Stimulated activated naive CD8-positive, alpha-beta T cell treated with anti-CD3 and anti-CD28 coated beads, Interleukin-15, amount 100 ng/mL, for 72 hours (primary cell): ENCODE measurements around the gene SSTR5.
"Not testable (repeated sequence)": the region's sequence is repeated elsewhere in the genome, so short reads cannot be mapped to it uniquely, and the experiment has no call there.

Experiments used
- ATAC-seq: fragments of 150-1000 bp; cut with Tn5 transposase; 2 replicates; pipeline ENCODE4 v1.10.0; 2021; ENCODE audit warnings: mild to moderate bottlenecking, moderate library complexity
- DNase-seq, 2 donors: peaks; one replicate each; pipeline ENCODE4 v3.0.0; 2021 to 2022
- H3K27ac Mint-ChIP-seq, 2 donors: one replicate each; pipeline ENCODE4 v1.8.0; 2022; ENCODE audit warnings: mild to moderate bottlenecking in 2 of 2, mixed read lengths in 2 of 2, moderate library complexity in 2 of 2
- H3K27me3 Mint-ChIP-seq: one replicate; pipeline ENCODE4 v1.8.0; 2022; ENCODE audit warnings: mixed read lengths
- H3K4me1 Mint-ChIP-seq: one replicate; pipeline ENCODE4 v1.8.0; 2022; ENCODE audit warnings: mild to moderate bottlenecking, mixed read lengths
- H3K4me3 Mint-ChIP-seq, 2 donors: one replicate each; pipeline ENCODE4 v1.8.0; 2022; ENCODE audit warnings: mild to moderate bottlenecking in 2 of 2, mixed read lengths in 2 of 2, moderate library complexity in 1 of 2
- H3K9me3 Mint-ChIP-seq, 2 donors: one replicate each; pipeline ENCODE4 v1.8.0; 2022; ENCODE audit warnings: mixed read lengths in 2 of 2

The SSTR5 gene

GRCh38 chr16:1072526-1073261 lies at the start of gene SSTR5:
SSTR5 (plus strand) TSS chr16:1072747; CDS start chr16:1078869, 6,122 bp downstream.
- Mint-ChIP-seq H3K27me3 (peaks cover 88% of the 10 kb centered on the region), H3K4me3 (no peak within 1 kb of the TSS), H3K4me1 (peaks cover 3% of the 10 kb centered on the region), H3K27ac (no peak within 1 kb of the TSS), H3K9me3 (peaks cover 0 to 2% of the 10 kb centered on the region in 2 donors)
- ATAC-seq: peak; percentile 18
- DNase-seq: no peak

- Mint-ChIP-seq H3K4me3 (no peak overlapping the region), H3K4me1 (peaks cover 9% of the 10 kb centered on the region), H3K9me3 (no peaks in the 10 kb centered on the region), H3K27ac (no peak overlapping the region), H3K27me3 (peaks cover 29% of the 10 kb centered on the region)
- ATAC-seq (no peak), DNase-seq (no peak)
These were observed 48.4 kb upstream of the SSTR5 start for GRCh38 chr16:1024138-1024537.

- not testable (repeated sequence) for H3K9me3 Mint-ChIP-seq, DNase-seq
These were observed 47.3 kb upstream of the SSTR5 start for GRCh38 chr16:1025183-1025809.

DNA sequence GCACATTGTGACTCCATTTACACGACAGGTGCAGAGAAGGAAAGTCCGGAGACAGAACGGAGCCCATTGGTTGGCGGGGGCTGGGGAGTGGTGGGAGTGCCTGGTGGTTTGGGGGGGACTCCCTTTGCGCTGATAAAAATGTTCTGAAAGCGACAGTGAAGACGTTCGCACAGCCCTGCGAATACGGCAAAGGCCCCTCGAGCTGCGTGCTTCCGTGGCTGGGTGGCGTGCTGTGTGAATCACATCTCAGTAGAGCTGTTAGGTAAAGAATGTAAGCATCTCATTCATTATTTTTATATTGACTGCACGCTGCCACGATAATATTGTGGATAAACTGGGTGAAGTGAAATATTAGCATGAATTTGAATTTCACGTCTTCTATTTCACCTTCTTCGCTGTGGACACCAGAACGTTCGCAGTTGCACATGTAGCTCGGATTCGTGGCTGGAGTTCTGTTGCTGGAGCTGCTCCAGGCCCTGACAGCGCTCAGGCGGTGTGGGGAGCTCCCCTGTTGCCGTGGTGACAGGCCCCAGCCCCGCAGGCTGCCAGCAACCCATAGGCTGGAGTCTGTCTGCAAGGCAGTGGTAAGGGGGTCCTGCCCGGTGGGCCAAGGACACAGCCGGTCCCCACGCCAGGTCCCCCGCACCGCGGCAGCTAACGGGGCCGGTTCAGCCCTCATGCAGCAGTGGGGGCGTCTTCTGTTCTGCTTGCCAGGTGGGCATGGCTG lies 46.3 kb upstream of the SSTR5 start:
- Mint-ChIP-seq H3K9me3 (no peaks in the 10 kb centered on the region), H3K27me3 (peaks cover 35% of the 10 kb centered on the region)

More at GRCh38 chr16:1025183-1025809, 47.3 kb upstream of the SSTR5 start:
- ATAC-seq, H3K27ac Mint-ChIP-seq, H3K4me3 Mint-ChIP-seq: not testable (repeated sequence)
- H3K27me3 Mint-ChIP-seq: peaks cover 35% of the 10 kb centered on the region
- H3K4me1 Mint-ChIP-seq: peaks cover 14% of the 10 kb centered on the region

DNA sequence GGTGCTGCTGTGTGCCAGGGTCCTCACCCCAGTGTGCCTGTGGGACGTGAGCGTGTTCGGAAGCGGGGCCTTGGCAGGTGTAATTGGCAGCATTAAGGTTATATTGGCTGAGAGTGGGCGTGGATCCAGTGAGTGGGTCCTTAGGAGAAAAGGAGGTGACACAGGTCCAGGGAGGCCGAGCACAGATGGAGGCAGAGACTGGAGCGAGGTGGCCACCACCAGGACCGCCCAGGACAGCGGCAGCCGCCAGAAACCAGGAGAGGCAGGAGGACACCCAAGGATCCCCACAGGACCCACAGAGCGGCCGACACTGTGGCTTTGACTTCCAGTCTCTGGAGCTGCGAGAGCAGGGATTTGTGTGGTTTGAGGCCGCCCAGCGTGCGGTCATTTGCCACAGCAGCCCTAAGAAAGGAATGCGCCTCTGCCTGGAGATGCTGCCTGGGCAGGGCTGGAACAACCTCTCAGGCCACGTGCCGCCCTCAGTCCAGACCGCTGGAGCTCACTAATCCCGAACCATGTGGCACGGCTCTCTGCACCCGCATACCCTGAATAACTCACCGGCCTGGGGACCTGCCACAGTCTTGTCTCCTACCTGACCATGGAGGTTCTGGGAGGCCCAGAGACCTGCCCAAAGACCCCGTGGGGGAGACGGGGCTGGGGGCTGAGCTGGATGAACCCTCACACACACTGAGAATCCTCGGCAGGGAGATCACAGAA lies 45.6 kb upstream of the SSTR5 start:
- H3K27me3 Mint-ChIP-seq: peaks cover 35% of the 10 kb centered on the region
- H3K4me3 Mint-ChIP-seq: no peak overlapping the region
- no peak overlapping the region for H3K27ac Mint-ChIP-seq
- DNase-seq (no peak), ATAC-seq (no peak)
- H3K9me3 Mint-ChIP-seq: no peaks in the 10 kb centered on the region
- peaks cover 14% of the 10 kb centered on the region for H3K4me1 Mint-ChIP-seq

More for the DNA sequence above, 46.3 kb upstream of the SSTR5 start:
- Mint-ChIP-seq H3K4me1 (peaks cover 14% of the 10 kb centered on the region), H3K4me3 (no peak overlapping the region), H3K27ac (no peak overlapping the region)
- ATAC-seq: no peak
- DNase-seq: no peak

GRCh38 chr16:1027501-1027815 lies 45.1 kb upstream of the SSTR5 start:
- H3K4me1 Mint-ChIP-seq: peaks cover 14% of the 10 kb centered on the region
- no peak for ATAC-seq
- peaks cover 35% of the 10 kb centered on the region for H3K27me3 Mint-ChIP-seq

GRCh38 chr16:1028056-1028455 lies 44.5 kb upstream of the SSTR5 start:
- Mint-ChIP-seq H3K4me1 (peaks cover 14% of the 10 kb centered on the region), H3K4me3 (no peak overlapping the region), H3K9me3 (no peaks in the 10 kb centered on the region), H3K27ac (no peak overlapping the region), H3K27me3 (peaks cover 35% of the 10 kb centered on the region)
- ATAC-seq (no peak), DNase-seq (no peak)

More at GRCh38 chr16:1027501-1027815, 45.1 kb upstream of the SSTR5 start:
- no peaks in the 10 kb centered on the region for H3K9me3 Mint-ChIP-seq
- DNase-seq: no peak
- no peak overlapping the region for H3K4me3 Mint-ChIP-seq
- no peak overlapping the region for H3K27ac Mint-ChIP-seq

DNA sequence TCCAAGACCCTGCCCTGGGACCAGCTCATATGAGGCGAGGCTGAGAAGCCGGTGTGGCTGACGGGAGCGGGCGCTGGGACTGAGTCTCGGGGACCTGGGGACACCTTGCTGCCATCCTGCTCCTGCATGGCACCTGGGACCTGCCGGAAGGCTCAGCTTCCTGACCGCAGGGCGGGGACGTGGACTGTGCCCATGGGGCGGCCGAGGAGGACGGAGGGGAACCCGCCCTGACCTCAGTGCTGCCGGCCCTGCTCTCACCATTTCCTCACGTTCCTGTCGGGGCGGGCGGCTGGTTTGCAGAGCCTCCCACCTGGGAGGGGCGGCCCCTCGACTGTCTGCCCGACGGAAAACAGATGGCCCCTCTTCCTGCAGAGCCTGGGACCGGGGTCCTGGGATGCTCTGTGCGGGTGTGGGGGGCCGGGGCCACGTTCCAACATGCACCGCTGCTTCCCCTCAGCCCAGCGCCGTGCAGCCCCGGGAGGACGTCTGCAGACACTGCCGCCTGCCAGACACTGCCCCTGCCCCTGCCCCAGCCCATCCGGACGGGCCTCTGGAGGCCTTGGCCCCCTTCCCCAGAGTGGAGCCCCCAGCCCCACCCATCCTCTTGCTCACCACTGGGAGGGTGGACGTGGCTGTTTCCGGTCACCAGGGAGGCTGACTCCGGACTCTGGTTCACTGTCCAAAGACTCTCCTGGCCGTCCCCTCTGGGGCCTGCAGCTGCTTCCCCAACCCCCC lies 43.9 kb upstream of the SSTR5 start:
- peaks cover 31% of the 10 kb centered on the region for H3K27me3 Mint-ChIP-seq
- peak; percentile 16 for ATAC-seq

GRCh38 chr16:1029259-1029545 lies 43.3 kb upstream of the SSTR5 start:
- H3K4me3 Mint-ChIP-seq: no peak overlapping the region
- ATAC-seq: peak; percentile 6

More for the DNA sequence above, 43.9 kb upstream of the SSTR5 start:
- Mint-ChIP-seq H3K9me3 (no peaks in the 10 kb centered on the region), H3K4me1 (peaks cover 14% of the 10 kb centered on the region), H3K4me3 (no peak overlapping the region), H3K27ac (no peak overlapping the region)
- no peak for DNase-seq

DNA sequence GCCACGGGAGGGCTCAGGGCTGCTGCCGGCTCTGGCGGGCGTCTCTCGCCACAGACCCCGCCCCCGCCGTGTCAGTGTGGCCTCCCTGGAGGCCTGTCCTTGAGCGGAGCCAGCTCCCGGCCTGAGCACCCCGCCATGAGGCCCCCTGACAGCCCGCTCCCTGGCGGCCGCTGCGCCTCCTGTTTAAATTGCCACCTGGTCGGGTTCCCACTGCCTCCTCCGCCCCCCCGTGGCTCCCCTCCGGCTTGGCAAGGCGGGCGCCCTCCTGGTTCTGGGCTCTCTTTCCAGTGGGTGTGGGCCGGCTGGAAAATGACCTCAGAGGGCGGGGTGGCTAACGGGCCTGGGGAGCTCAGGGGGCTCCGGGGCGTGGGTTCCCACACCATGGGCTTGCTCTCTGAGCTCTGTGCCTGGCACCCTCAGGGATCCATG lies 42.1 kb upstream of the SSTR5 start:
- Mint-ChIP-seq H3K27ac (no peak overlapping the region), H3K27me3 (peaks cover 29% of the 10 kb centered on the region), H3K9me3 (no peaks in the 10 kb centered on the region), H3K4me3 (no peak overlapping the region), H3K4me1 (peaks cover 14% of the 10 kb centered on the region)
- DNase-seq: no peak
- no peak for ATAC-seq

More at GRCh38 chr16:1029259-1029545, 43.3 kb upstream of the SSTR5 start:
- no peak for DNase-seq
- H3K9me3 Mint-ChIP-seq: no peaks in the 10 kb centered on the region
- peaks cover 14% of the 10 kb centered on the region for H3K4me1 Mint-ChIP-seq
- H3K27me3 Mint-ChIP-seq: peaks cover 29% of the 10 kb centered on the region
- H3K27ac Mint-ChIP-seq: no peak overlapping the region

DNA sequence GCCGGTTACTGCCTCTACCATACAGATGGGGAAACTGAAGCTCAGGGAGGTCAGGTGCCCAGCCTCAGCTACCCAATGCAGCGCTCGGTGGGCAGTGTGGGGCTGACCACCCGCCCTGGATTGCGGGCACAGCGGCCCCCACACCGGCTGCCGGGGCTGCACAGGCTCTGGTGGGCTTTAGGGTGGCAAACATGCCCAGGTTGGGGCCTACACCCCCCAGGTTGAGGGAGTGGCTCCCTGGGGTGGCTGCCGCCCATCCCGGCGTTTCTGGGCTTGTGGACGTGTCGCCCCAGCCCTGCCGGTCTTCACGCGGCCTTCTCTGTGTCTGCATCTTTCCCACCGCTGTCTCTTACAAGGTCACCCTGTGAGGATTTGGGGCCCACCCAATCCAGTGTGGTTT lies 40.9 kb upstream of the SSTR5 start:
- Mint-ChIP-seq H3K4me3 (no peak overlapping the region), H3K27ac (no peak overlapping the region), H3K4me1 (peaks cover 14% of the 10 kb centered on the region), H3K27me3 (peaks cover 26% of the 10 kb centered on the region), H3K9me3 (no peaks in the 10 kb centered on the region)
- DNase-seq: no peak
- ATAC-seq: no peak

DNA sequence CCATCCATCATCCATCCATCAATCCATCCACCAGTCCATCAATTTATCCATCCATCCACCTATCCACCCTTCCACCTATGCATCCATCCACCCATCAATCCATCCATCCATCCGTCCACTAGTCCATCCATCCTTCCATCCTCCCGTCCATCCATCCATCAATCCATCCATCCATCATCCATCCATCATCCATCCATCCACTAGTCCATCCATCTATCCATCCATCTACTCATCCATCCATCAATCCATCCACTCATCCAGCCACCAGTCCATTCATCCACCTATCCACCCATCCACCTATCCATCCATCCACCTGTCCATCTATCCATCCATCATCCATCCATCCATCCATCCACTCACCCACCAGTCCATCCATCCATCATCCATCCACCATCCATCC lies 39.9 kb upstream of the SSTR5 start:
- no peak for ATAC-seq
- H3K27ac Mint-ChIP-seq: no peak overlapping the region
- peaks cover 19% of the 10 kb centered on the region for H3K27me3 Mint-ChIP-seq
- peaks cover 14% of the 10 kb centered on the region for H3K4me1 Mint-ChIP-seq
- H3K4me3 Mint-ChIP-seq: no peak overlapping the region
- DNase-seq: no peak
- no peaks in the 10 kb centered on the region for H3K9me3 Mint-ChIP-seq

GRCh38 chr16:1033128-1033679 lies 39.3 kb upstream of the SSTR5 start:
- Mint-ChIP-seq H3K4me3 (no peak overlapping the region), H3K27ac (no peak overlapping the region), H3K27me3 (peaks cover 20% of the 10 kb centered on the region), H3K4me1 (peaks cover 11% of the 10 kb centered on the region), H3K9me3 (no peaks in the 10 kb centered on the region)
- DNase-seq: no peak
- no peak for ATAC-seq

- Mint-ChIP-seq H3K27ac (no peak overlapping the region), H3K4me1 (peaks cover 2% of the 10 kb centered on the region), H3K27me3 (peaks cover 13% of the 10 kb centered on the region), H3K4me3 (no peak overlapping the region), H3K9me3 (no peaks in the 10 kb centered on the region)
- ATAC-seq (no peak), DNase-seq (no peak)
These were observed 38.1 kb upstream of the SSTR5 start for GRCh38 chr16:1034230-1035065.
